PC-3 (cell line): ENCODE data around the gene PLEKHA3.

ENCODE experiments used
- CTCF ChIP-seq: fragments of 300-600 bp; sonication (generic); conservative IDR thresholded peaks from 2 replicates; pipeline ENCODE4 v1.5.1; 2017; ENCODE audit warnings: antibody characterized with exemption, low read depth, mild to moderate bottlenecking, low read length
- EZH2 ChIP-seq: fragments of 300-600 bp; sonication (generic); IDR thresholded peaks from one replicate; pipeline ENCODE4 v1.6.1; 2017; ENCODE audit warnings: antibody characterized with exemption, mild to moderate bottlenecking, low read length; ENCODE audit not compliant: unreplicated experiment
- EZH2phosphoT487 ChIP-seq: fragments of 300-600 bp; sonication (generic); IDR thresholded peaks from 2 replicates; pipeline ENCODE4 v1.6.1; 2018; ENCODE audit warnings: mild to moderate bottlenecking, antibody characterized with exemption, low read length, borderline replicate concordance

- TF ChIP-seq CTCF (no peak), EZH2 (no peak), EZH2phosphoT487 (no peak)
Measured at GRCh38 chr2:178484245-178485041, 4.2 kb downstream of the PLEKHA3 start.
